ENCODE data around the gene KCNIP1.

GRCh38 chr5:170518277-170518676, 14.5 kb downstream of the KCNIP1 start:
- TF ChIP-seq CTCF (IDR thresholded peaks at IDR 0.05) (no peak), POLR2A (IDR thresholded peaks at IDR 0.05) (no peak)
